ENCODE results near the gene DNAJC11. TPM values are rescaled to one million over a fixed set of nuclear protein-coding genes. Genes with fewer than 3 reads are reported as not detected.

Gene DNAJC11
- total RNA-seq, 1 experiment from 2014 or later, result 102 TPM

DNA sequence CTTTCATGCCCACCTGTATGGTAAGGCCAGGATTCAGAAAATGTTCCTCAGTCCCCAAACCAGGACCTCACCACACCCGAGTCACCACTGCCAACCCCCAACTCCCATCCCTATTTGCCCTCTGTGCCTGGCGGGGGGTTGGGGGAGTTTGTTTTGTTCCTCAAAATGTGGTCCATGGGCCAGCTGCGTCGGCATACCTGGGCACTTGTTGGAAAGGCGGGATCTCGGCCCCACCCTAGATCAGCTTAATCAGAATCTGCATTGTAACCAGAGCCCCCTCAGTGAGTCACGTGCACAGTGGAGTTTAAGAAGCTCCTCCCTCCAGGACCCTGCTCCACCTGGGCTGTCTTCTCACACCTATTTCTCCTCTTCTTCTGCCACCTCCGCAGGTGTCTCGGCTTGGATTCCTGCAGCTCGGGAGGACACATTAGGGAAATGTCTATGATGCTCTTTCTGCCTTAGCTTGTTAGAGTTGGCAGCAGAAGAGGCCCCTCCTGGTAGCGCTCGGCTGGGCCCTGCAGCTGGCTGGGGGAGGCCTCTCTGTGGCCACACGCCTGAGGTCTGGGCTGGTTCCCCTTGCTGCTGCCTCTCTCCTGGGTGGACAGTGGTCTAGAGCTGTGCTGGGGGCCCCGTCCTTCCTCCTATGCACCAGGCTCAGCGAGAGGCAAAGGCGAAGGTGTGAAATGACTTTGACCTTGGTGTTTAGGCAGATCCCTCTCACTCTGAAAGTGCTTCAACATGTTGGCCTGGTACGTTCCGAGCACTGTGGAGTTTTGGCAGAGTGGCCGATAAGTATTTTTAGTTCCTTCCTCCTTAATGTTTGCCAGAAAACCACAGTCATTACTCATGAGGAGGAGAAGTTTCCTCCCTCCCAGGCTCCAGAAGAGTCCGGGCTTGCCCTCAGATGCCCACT, 41.8 kb upstream of the DNAJC11 start:
- ChIA-PET CTCF (interaction anchor here (0.7 to 1.5 kb wide), 7 partner anchors 10 to 763 kb away, joined by 3 to 6 read pairs (median 3); partner anchors contain the start of gene DNAJC11), POLR2A (interaction anchor here (1.1 kb wide), 1 partner anchor 42 kb away, joined by 4 read pairs; the partner anchor contains the start of gene CAMTA1)
- no peak overlapping the region for H3K4me3 Mint-ChIP-seq
- H3K27me3 Mint-ChIP-seq (ENCODE audit: low read depth), result peaks cover 5% of the 10 kb centered on the region; the same call in 1 of the 2 replicates
- TF ChIP-seq, protein P1, sequence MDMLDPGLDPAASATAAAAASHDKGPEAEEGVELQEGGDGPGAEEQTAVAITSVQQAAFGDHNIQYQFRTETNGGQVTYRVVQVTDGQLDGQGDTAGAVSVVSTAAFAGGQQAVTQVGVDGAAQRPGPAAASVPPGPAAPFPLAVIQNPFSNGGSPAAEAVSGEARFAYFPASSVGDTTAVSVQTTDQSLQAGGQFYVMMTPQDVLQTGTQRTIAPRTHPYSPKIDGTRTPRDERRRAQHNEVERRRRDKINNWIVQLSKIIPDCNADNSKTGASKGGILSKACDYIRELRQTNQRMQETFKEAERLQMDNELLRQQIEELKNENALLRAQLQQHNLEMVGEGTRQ (CRISPR knock-in tag; IDR thresholded peaks at IDR 0.05), result peak; percentile 85
- TF ChIP-seq ZNF423 (CRISPR knock-in tag; IDR thresholded peaks at IDR 0.05) (no peak), MYBL2 (CRISPR knock-in tag; IDR thresholded peaks at IDR 0.05) (no peak), ZNF263 (CRISPR knock-in tag; IDR thresholded peaks at IDR 0.05; ENCODE audit: low read depth) (no peak), NR1H2 (CRISPR knock-in tag; IDR thresholded peaks at IDR 0.05) (no peak), OVOL2 (CRISPR knock-in tag; IDR thresholded peaks at IDR 0.05; ENCODE audit: borderline replicate concordance) (no peak), SMAD3 (CRISPR knock-in tag; IDR thresholded peaks at IDR 0.05; ENCODE audit: borderline replicate concordance) (no peak), FOXJ3 (CRISPR knock-in tag; IDR thresholded peaks at IDR 0.05; ENCODE audit: borderline replicate concordance) (no peak), MXD4 (CRISPR knock-in tag; IDR thresholded peaks at IDR 0.05; ENCODE audit: borderline replicate concordance) (no peak), TCF7 (CRISPR knock-in tag; IDR thresholded peaks at IDR 0.05; ENCODE audit: low read depth) (no peak), CREM (CRISPR knock-in tag; IDR thresholded peaks at IDR 0.05) (no peak)
- TF ChIP-seq, protein P2, sequence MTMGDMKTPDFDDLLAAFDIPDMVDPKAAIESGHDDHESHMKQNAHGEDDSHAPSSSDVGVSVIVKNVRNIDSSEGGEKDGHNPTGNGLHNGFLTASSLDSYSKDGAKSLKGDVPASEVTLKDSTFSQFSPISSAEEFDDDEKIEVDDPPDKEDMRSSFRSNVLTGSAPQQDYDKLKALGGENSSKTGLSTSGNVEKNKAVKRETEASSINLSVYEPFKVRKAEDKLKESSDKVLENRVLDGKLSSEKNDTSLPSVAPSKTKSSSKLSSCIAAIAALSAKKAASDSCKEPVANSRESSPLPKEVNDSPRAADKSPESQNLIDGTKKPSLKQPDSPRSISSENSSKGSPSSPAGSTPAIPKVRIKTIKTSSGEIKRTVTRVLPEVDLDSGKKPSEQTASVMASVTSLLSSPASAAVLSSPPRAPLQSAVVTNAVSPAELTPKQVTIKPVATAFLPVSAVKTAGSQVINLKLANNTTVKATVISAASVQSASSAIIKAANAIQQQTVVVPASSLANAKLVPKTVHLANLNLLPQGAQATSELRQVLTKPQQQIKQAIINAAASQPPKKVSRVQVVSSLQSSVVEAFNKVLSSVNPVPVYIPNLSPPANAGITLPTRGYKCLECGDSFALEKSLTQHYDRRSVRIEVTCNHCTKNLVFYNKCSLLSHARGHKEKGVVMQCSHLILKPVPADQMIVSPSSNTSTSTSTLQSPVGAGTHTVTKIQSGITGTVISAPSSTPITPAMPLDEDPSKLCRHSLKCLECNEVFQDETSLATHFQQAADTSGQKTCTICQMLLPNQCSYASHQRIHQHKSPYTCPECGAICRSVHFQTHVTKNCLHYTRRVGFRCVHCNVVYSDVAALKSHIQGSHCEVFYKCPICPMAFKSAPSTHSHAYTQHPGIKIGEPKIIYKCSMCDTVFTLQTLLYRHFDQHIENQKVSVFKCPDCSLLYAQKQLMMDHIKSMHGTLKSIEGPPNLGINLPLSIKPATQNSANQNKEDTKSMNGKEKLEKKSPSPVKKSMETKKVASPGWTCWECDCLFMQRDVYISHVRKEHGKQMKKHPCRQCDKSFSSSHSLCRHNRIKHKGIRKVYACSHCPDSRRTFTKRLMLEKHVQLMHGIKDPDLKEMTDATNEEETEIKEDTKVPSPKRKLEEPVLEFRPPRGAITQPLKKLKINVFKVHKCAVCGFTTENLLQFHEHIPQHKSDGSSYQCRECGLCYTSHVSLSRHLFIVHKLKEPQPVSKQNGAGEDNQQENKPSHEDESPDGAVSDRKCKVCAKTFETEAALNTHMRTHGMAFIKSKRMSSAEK (CRISPR knock-in tag; IDR thresholded peaks at IDR 0.05; ENCODE audit: borderline replicate concordance), result no peak
- TF ChIP-seq, protein P3, sequence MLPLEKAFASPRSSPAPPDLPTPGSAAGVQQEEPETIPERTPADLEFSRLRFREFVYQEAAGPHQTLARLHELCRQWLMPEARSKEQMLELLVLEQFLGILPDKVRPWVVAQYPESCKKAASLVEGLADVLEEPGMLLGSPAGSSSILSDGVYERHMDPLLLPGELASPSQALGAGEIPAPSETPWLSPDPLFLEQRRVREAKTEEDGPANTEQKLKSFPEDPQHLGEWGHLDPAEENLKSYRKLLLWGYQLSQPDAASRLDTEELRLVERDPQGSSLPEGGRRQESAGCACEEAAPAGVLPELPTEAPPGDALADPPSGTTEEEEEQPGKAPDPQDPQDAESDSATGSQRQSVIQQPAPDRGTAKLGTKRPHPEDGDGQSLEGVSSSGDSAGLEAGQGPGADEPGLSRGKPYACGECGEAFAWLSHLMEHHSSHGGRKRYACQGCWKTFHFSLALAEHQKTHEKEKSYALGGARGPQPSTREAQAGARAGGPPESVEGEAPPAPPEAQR (CRISPR knock-in tag; IDR thresholded peaks at IDR 0.05), result no peak
- TF ChIP-seq, protein P4, sequence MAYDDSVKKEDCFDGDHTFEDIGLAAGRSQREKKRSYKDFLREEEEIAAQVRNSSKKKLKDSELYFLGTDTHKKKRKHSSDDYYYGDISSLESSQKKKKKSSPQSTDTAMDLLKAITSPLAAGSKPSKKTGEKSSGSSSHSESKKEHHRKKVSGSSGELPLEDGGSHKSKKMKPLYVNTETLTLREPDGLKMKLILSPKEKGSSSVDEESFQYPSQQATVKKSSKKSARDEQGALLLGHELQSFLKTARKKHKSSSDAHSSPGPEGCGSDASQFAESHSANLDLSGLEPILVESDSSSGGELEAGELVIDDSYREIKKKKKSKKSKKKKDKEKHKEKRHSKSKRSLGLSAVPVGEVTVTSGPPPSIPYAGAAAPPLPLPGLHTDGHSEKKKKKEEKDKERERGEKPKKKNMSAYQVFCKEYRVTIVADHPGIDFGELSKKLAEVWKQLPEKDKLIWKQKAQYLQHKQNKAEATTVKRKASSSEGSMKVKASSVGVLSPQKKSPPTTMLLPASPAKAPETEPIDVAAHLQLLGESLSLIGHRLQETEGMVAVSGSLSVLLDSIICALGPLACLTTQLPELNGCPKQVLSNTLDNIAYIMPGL (CRISPR knock-in tag; IDR thresholded peaks at IDR 0.05), result no peak
- TF ChIP-seq, protein P5, sequence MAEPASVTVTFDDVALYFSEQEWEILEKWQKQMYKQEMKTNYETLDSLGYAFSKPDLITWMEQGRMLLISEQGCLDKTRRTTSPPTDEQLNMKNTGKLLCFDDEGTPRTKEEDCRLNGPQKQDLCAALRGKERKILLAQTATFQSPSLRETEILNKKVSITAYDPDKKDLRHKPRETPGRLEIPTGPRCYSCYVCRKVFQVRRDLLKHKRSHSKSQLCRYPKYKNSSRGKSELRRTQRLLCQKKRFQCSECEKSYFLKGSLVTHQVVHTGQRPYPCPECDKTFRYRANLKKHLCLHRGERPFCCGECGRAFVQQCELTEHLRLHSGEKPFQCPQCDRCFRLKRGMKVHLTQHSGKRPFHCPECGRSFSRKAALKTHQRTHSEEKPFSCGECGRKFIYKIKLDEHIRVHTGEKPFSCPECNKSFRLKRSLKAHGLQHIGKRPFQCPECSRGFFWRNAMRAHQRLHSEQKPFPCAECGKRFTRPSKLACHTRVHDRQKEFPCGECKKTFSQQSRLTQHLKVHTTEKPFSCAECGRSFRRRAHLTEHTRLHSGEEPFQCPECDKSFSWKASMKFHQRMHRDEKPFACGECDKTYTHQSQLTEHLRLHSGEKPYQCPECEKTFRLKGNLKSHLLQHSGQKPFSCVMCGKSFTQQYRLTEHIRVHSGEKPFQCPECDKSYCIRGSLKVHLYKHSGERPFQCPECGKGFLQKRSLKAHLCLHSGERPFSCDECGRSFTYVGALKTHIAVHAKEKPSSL (CRISPR knock-in tag; conservative IDR thresholded peaks at IDR 0.05), result no peak
- TF ChIP-seq, protein P6, sequence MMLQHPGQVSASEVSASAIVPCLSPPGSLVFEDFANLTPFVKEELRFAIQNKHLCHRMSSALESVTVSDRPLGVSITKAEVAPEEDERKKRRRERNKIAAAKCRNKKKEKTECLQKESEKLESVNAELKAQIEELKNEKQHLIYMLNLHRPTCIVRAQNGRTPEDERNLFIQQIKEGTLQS (CRISPR knock-in tag; conservative IDR thresholded peaks at IDR 0.05), result no peak
- TF ChIP-seq, protein P7, sequence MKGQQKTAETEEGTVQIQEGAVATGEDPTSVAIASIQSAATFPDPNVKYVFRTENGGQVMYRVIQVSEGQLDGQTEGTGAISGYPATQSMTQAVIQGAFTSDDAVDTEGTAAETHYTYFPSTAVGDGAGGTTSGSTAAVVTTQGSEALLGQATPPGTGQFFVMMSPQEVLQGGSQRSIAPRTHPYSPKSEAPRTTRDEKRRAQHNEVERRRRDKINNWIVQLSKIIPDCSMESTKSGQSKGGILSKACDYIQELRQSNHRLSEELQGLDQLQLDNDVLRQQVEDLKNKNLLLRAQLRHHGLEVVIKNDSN (CRISPR knock-in tag; IDR thresholded peaks at IDR 0.05), result peak; percentile 75
- peaks cover 8% of the 10 kb centered on the region for H3K4me1 Mint-ChIP-seq
- DNase-seq (ENCODE audit: low spot score), result peak; percentile 26
- H3K27ac Mint-ChIP-seq, result no peak overlapping the region
- peak; percentile 80 for ATAC-seq
- peaks cover 6% of the 10 kb centered on the region for H3K9me3 Mint-ChIP-seq
- H3K36me3 Mint-ChIP-seq, result no peaks in the 10 kb centered on the region

All from WTC11 (cell line).